Activated CD4-positive, alpha-beta T cell treated with anti-CD3 and anti-CD28 coated beads, Interleukin-2, amount 10 ng/mL, durations not matched to agents 7 days and 5 days (primary cell): ENCODE measurements around the gene ARHGAP6. TPM values are rescaled to one million over a fixed set of nuclear protein-coding genes. Genes with fewer than 3 reads are reported as not detected.
A peak's percentile ranks its signal among the peaks of the same experiment; 100 is the strongest.

Experiments used
- CTCF ChIA-PET: fragments of 350-600 bp; sonication (Branson Sonifier 250); formaldehyde crosslinking; loops from one replicate; lab custom pipeline; 2021; ENCODE audit warnings: antibody characterized with exemption; lab: Charles Lee
- POLR2A ChIA-PET: fragments of 350-600 bp; sonication (Branson Sonifier 250); formaldehyde crosslinking; loops from one replicate; lab custom pipeline; 2021; ENCODE audit warnings: antibody characterized with exemption; lab: Charles Lee
- DNase-seq: peaks from one replicate; pipeline ENCODE4 v3.0.0-alpha.2; 2020
- H3K27ac Mint-ChIP-seq: one replicate; pipeline ENCODE4 v1.8.0; 2021; ENCODE audit warnings: mild to moderate bottlenecking, moderate library complexity, mixed read lengths
- H3K27me3 Mint-ChIP-seq: one replicate; pipeline ENCODE4 v1.8.0; 2021; ENCODE audit warnings: mixed read lengths
- H3K36me3 Mint-ChIP-seq: one replicate; pipeline ENCODE4 v1.8.0; 2021; ENCODE audit warnings: low read depth, mixed read lengths
- H3K4me1 Mint-ChIP-seq: one replicate; pipeline ENCODE4 v1.8.0; 2021; ENCODE audit warnings: mixed read lengths
- H3K4me3 Mint-ChIP-seq: one replicate; pipeline ENCODE4 v1.8.0; 2021; ENCODE audit warnings: mild to moderate bottlenecking, moderate library complexity, mixed read lengths
- H3K9me3 Mint-ChIP-seq: one replicate; pipeline ENCODE4 v1.8.0; 2021; ENCODE audit warnings: mixed read lengths
- total RNA-seq, 2 experiments: library from RNA; stranded (reverse); gene quantifications; one replicate each; pipeline ENCODE4 v1.2.3, GENCODE V29; 2021

Gene ARHGAP6, protein sequence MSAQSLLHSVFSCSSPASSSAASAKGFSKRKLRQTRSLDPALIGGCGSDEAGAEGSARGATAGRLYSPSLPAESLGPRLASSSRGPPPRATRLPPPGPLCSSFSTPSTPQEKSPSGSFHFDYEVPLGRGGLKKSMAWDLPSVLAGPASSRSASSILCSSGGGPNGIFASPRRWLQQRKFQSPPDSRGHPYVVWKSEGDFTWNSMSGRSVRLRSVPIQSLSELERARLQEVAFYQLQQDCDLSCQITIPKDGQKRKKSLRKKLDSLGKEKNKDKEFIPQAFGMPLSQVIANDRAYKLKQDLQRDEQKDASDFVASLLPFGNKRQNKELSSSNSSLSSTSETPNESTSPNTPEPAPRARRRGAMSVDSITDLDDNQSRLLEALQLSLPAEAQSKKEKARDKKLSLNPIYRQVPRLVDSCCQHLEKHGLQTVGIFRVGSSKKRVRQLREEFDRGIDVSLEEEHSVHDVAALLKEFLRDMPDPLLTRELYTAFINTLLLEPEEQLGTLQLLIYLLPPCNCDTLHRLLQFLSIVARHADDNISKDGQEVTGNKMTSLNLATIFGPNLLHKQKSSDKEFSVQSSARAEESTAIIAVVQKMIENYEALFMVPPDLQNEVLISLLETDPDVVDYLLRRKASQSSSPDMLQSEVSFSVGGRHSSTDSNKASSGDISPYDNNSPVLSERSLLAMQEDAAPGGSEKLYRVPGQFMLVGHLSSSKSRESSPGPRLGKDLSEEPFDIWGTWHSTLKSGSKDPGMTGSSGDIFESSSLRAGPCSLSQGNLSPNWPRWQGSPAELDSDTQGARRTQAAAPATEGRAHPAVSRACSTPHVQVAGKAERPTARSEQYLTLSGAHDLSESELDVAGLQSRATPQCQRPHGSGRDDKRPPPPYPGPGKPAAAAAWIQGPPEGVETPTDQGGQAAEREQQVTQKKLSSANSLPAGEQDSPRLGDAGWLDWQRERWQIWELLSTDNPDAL (N-terminal part only)
- not detected for total RNA-seq

DNA sequence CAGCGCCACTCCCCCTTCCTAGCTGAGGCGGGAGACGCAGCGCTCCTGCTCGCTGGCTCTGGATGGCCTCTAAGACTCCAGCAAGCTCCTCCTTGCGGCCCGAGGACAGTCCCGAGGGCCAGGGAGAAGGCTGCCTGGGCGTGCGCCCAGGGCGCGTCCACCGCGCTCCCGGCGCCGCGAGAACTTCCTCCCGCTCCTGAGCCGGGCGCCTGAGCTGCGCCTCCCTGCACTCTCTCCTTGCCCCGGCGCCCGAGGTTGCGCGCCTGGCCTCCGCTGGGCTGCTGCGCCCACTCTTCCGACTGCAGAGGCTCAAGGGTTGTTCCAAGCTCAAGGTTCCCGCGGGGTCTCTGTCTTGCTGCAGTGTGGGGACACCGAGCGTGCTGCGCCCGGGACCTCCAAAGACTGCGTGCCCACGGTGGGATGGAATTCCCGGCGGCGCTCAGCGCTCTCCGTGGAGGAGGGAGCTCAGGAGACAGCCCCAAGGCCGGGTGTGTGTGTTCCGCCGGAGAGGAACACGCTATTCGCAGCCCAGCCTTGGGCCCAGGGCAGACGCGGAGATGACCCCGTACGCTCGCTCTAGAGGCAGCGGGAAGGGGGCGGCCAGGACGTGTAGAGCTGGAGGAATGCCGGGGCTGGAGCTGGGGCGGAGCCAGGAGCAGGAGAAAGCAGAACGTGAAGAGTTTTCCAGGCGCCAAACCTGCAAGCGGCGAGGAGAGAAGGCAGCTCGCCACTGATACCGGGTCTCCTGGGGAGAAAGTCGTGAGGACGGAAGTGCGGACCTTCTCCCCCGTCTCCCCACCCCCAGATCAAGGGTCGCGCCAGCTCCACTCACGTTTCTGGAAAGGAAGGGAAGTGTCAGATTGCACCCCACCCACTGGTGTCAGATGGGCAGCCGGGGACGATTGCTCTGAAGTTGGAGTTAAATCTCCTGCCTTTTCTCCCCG lies at the start of gene ARHGAP6:
Gene ARHGAP6 (minus strand): TSS at position 753 of the 944 bp plus-strand sequence. CDS start 1,092 bp downstream, outside the sequence.
- H3K4me3 Mint-ChIP-seq: no peak within 1 kb of the TSS
- no peak within 1 kb of the TSS for H3K27ac Mint-ChIP-seq
- H3K27me3 Mint-ChIP-seq: peaks cover 59% of the 10 kb centered on the region
- H3K4me1 Mint-ChIP-seq: no peaks in the 10 kb centered on the region
- POLR2A ChIA-PET: no interaction called here
- no peak for DNase-seq
- CTCF ChIA-PET: no interaction called here
- no peaks in the 10 kb centered on the region for H3K9me3 Mint-ChIP-seq
- no peaks in the 10 kb centered on the region for H3K36me3 Mint-ChIP-seq

DNA sequence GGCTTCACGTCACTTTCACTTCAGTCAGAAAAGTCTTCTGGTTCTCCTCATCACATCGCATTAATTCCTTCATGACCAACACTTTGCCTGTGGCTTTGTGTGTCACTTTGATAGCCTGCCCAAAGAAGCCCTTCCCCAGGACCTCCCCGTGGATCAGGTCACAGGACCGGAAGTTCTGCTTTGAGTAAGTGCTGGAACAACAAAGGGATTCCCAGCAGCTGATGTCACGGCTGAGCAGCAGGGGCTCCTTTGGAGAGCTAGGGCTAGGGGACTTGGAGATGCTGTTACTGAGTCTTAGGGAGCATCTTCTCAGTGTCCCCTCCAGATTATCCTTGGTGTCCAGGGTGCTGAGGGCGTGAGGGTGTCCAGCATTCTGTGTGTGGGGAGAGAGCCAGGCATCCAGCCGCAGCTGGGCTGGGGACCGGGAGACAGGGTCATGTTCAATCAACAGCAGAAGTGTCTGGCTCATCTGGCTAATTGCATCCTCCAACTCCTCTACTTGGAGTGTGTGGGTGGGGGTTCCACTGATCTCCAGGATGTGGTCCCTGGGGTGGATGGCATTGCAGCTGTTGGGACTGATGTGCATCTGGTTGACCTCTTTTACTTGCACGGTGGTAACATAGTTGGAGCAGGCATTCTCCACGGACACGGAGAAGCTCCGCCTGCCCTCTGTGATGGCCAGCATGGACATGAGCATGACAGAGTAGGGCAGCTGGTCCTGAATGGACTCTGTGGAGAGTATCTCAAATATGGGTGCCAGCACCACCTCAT lies 39.2 kb upstream of the ARHGAP6 start:
- CTCF ChIA-PET: interaction anchor here (1.3 kb wide), 1 partner anchor 8 kb away, joined by 3 read pairs; no protein-coding TSS in a partner anchor
- Mint-ChIP-seq H3K27ac (no peak overlapping the region), H3K9me3 (no peaks in the 10 kb centered on the region)

DNA sequence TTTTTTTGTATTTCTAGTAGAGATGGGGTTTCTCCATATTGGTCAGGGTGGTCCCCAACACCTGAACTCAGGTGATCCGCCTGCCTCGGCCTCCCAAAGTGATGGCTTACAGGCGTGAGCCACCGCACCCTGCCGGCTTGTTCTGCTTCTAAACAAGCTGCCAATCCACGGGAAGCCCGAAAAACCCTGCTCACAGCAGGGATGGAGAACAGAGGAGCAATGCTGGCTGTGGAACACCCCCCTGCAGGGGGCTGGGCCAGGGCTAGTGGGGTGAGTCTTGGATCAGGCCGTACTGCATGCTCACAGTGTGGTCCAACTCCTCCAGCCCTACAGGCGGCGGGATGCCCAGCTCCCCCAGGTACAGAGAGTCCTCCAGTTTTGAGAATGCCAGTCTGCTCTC lies 38.1 kb upstream of the ARHGAP6 start:
- no peak for DNase-seq
- Mint-ChIP-seq H3K27ac (no peak overlapping the region), H3K36me3 (no peaks in the 10 kb centered on the region), H3K9me3 (no peaks in the 10 kb centered on the region), H3K4me3 (no peak overlapping the region), H3K4me1 (no peaks in the 10 kb centered on the region), H3K27me3 (no peaks in the 10 kb centered on the region)
- ChIA-PET CTCF (interaction anchor here (0.6 kb wide), 1 partner anchor 659 kb away, joined by 3 read pairs; no protein-coding TSS in a partner anchor), POLR2A (no interaction called here)

More for the DNA sequence above, 39.2 kb upstream of the ARHGAP6 start:
- Mint-ChIP-seq H3K4me3 (no peak overlapping the region), H3K4me1 (no peaks in the 10 kb centered on the region), H3K27me3 (no peaks in the 10 kb centered on the region), H3K36me3 (no peaks in the 10 kb centered on the region)
- DNase-seq: no peak
- POLR2A ChIA-PET: no interaction called here

DNA sequence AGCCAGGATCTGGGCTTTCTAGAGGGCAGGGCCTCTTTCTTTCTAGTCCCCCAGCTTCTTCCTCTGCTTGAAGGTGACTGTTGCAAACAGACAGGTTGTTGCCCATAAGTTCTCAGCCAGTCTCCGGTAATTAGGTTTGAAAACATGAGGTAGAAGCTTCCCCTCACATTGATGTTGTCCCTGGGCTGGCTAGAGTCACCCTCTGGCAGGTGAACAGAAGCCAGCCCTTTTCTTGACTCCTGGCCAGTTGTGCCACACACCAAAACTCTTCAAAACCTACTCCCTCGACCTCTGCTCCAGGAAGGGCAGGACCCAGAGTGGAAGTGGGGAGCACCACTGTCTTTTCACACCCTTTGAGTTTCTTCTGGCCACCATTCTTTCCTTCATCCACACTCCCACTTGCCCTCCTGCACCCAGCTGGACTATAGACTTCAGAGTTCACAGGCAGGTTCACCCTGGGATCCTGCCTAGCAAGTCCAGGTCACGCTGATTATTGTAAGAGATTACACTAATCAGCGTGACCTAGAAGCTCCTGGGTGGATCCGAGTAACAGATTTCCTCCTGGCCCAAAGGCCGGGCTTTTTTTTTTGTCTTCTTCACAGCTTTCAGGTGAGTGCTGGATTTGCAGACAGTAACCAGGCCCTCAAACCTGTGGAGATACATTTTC lies 37.4 kb upstream of the ARHGAP6 start:
- Mint-ChIP-seq H3K4me3 (no peak overlapping the region), H3K36me3 (no peaks in the 10 kb centered on the region)
- DNase-seq: no peak

DNA sequence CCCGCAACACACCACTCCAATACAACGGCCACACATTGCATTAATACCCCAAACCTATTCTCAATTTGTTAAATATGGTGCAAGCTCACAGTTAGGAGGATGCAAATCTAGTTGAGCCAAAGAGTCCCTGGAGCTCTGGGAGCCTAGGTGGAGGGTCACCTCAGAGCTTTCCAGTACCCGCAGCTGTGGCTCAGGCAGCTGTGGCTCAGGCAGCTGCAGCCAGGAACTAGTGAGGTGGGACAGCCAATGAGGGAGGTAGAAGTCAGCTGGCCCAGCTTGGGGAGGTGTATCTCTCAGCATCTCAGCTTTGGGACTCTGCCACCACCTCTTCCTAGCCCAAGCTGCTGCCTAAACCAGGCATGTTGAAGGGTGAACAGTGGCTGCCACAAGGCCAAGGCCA lies 36.7 kb upstream of the ARHGAP6 start:
- ChIA-PET POLR2A (no interaction called here), CTCF (no interaction called here)
- no peak overlapping the region for H3K4me3 Mint-ChIP-seq
- H3K27me3 Mint-ChIP-seq: no peaks in the 10 kb centered on the region
- H3K4me1 Mint-ChIP-seq: no peaks in the 10 kb centered on the region
- DNase-seq: no peak
- H3K36me3 Mint-ChIP-seq: no peaks in the 10 kb centered on the region
- H3K9me3 Mint-ChIP-seq: no peaks in the 10 kb centered on the region
- no peak overlapping the region for H3K27ac Mint-ChIP-seq

More for the DNA sequence above, 37.4 kb upstream of the ARHGAP6 start:
- Mint-ChIP-seq H3K27me3 (no peaks in the 10 kb centered on the region), H3K9me3 (no peaks in the 10 kb centered on the region), H3K27ac (peak overlapping the region; percentile 57), H3K4me1 (no peaks in the 10 kb centered on the region)
- ChIA-PET CTCF (no interaction called here), POLR2A (no interaction called here)

DNA sequence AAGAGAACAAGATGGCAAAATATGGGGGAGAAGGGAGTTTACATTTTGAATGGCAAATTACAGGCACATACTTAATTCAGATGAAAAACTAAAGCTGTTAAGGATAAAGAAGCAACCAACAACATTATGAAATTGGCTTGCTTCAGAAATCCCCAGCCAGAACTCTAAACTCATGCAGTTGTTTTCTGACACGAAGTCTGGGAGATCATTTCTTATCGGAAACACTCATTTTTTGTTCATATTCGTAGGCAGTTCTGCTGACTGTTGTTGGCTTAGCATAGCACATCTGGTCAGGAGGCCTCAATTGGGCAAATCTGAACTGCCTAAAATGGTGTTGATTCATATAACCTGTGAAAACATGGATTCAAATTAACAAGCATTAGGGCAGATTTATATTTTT lies 33.0 kb upstream of the ARHGAP6 start:
- CTCF ChIA-PET: no interaction called here
- Mint-ChIP-seq H3K9me3 (no peaks in the 10 kb centered on the region), H3K4me3 (no peak overlapping the region), H3K36me3 (no peaks in the 10 kb centered on the region), H3K27ac (no peak overlapping the region), H3K27me3 (peaks cover 4% of the 10 kb centered on the region), H3K4me1 (no peaks in the 10 kb centered on the region)
- DNase-seq: no peak
- POLR2A ChIA-PET: no interaction called here

DNA sequence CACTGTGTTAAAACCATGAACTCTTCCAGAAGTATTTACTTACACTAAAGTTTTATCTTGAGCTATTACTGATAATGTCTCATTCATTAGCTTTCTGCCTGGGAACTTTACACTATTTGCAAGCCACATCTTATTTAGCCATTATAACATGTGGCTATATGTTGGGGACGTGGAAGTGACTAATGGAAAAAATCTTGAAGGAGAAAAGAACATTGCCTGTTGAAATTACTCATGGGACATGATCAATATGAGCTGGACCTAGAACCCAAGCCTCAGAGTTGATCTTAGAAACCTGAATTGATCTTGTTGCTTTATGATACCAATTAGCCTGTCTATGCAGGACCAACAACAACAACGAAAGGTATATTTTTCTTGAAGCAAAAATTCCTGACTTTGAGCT lies 22.5 kb upstream of the ARHGAP6 start:
- no peak for DNase-seq
- no peaks in the 10 kb centered on the region for H3K36me3 Mint-ChIP-seq
- POLR2A ChIA-PET: no interaction called here
- H3K4me3 Mint-ChIP-seq: no peak overlapping the region
- H3K27ac Mint-ChIP-seq: no peak overlapping the region
- H3K27me3 Mint-ChIP-seq: peaks cover 14% of the 10 kb centered on the region
- CTCF ChIA-PET: interaction anchor here (0.6 kb wide), 1 partner anchor 46 kb away, joined by 3 read pairs; no protein-coding TSS in a partner anchor
- no peaks in the 10 kb centered on the region for H3K9me3 Mint-ChIP-seq
- H3K4me1 Mint-ChIP-seq: no peaks in the 10 kb centered on the region

DNA sequence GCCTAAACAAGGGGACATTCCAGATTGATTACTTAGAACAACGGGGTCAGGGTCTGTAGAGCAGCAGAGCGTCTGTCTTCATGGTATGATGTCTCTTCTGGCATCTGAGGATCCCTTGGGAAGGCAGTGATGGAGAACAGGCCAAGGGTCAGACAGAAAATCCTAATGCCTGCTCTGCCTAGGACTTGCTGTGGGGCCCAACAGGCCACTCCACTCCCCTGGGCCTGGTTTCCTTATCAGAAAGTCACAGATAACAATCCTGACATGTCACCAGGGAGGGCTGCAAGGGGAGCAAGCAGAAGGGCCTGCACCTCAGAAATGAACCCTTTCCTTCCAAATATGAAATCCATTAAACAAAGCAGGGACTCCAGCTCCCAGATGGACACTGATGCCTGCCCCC lies 21.4 kb upstream of the ARHGAP6 start:
- H3K9me3 Mint-ChIP-seq: no peaks in the 10 kb centered on the region
- ChIA-PET CTCF (no interaction called here), POLR2A (no interaction called here)
- no peaks in the 10 kb centered on the region for H3K36me3 Mint-ChIP-seq
- no peaks in the 10 kb centered on the region for H3K4me1 Mint-ChIP-seq
- H3K27me3 Mint-ChIP-seq: peaks cover 12% of the 10 kb centered on the region
- DNase-seq: no peak
- H3K27ac Mint-ChIP-seq: no peak overlapping the region
- no peak overlapping the region for H3K4me3 Mint-ChIP-seq

DNA sequence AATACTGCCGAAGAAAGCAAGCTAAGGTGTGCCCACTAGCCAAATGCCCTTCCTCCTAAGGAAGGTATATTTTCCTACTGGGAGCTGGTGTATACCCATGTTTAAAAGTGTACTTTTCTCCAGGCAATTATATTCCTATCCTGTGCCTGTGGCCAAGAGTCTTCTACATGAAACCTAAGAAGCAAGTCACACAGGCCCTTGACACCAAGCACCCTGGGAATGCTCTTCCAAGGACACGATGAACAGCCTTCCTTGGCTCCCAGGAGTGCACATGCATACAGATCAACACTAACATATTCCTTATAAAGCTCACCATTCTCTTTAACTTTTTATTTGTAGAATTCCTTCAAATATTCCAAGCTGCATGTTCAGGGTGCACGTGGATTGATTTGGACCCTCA lies 17.3 kb upstream of the ARHGAP6 start:
- no peak overlapping the region for H3K4me3 Mint-ChIP-seq
- ChIA-PET CTCF (interaction anchor here (0.6 to 1.3 kb wide), 2 partner anchors 9 to 143 kb away, joined by 3 read pairs; no protein-coding TSS in a partner anchor), POLR2A (no interaction called here)
- H3K27me3 Mint-ChIP-seq: peaks cover 1% of the 10 kb centered on the region
- no peak for DNase-seq
- no peaks in the 10 kb centered on the region for H3K9me3 Mint-ChIP-seq
- H3K27ac Mint-ChIP-seq: no peak overlapping the region
- no peaks in the 10 kb centered on the region for H3K36me3 Mint-ChIP-seq
- H3K4me1 Mint-ChIP-seq: no peaks in the 10 kb centered on the region

DNA sequence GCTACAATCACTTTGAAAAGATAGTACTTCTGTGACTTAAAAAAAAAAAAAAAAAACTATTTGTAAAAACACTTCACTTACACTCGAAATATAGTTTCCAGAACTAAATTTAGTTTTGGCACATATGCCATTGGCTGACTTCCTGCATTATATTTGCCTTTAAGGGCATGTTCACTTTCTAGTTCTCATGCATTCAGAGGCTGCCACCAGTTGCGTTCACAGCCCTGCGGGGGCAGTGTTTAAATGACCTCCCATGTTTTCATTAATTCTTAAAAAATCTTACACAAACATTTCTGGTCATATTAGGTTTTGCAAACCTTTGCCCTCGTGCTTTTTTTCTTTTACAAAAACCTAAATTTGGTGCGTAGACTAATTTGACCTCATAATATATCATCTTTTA lies 12.4 kb upstream of the ARHGAP6 start:
- H3K27me3 Mint-ChIP-seq: no peaks in the 10 kb centered on the region
- H3K4me3 Mint-ChIP-seq: no peak overlapping the region
- POLR2A ChIA-PET: interaction anchor here (0.7 kb wide), 1 partner anchor 470 kb away, joined by 8 read pairs; no protein-coding TSS in a partner anchor
- CTCF ChIA-PET: interaction anchor here (0.6 kb wide), 1 partner anchor 123 kb away, joined by 3 read pairs; no protein-coding TSS in a partner anchor
- no peaks in the 10 kb centered on the region for H3K4me1 Mint-ChIP-seq
- no peak for DNase-seq
- H3K27ac Mint-ChIP-seq: no peak overlapping the region
- no peaks in the 10 kb centered on the region for H3K9me3 Mint-ChIP-seq
- H3K36me3 Mint-ChIP-seq: no peaks in the 10 kb centered on the region

DNA sequence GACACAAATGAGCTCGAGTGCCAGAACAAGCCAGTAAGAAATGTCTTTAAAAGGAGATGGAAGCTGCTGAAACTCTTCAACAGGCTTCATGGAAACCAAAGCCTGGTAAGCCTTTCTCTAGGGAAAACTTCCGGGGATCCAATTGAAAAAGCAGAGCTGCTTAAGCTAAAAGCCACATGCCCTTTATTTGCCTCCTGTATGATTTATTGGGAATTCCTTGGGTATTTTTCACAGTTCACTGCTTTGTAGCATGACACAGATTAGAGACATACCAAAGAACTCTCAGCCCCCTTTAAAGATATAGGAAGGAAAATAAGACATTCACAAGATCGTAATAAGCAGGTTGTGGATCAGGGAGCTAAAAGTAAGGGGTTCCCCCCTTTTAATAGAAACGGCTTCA lies 6.5 kb upstream of the ARHGAP6 start:
- no peak overlapping the region for H3K27ac Mint-ChIP-seq
- H3K4me3 Mint-ChIP-seq: no peak overlapping the region
- H3K27me3 Mint-ChIP-seq: peaks cover 25% of the 10 kb centered on the region
- CTCF ChIA-PET: interaction anchor here (0.6 to 1.4 kb wide), 2 partner anchors 10 to 90 kb away, joined by 3 read pairs; no protein-coding TSS in a partner anchor
- H3K4me1 Mint-ChIP-seq: no peaks in the 10 kb centered on the region
- DNase-seq: no peak
- no peaks in the 10 kb centered on the region for H3K36me3 Mint-ChIP-seq
- H3K9me3 Mint-ChIP-seq: no peaks in the 10 kb centered on the region
- POLR2A ChIA-PET: no interaction called here
